NCI-H446 (cell line): ENCODE results near the gene SLC22A2.

ENCODE experiments used
- DNase-seq, 2 experiments: peaks; one replicate each; lab custom pipeline; 2025; lab: John Stamatoyannopoulos, UW

Gene SLC22A2

DNA sequence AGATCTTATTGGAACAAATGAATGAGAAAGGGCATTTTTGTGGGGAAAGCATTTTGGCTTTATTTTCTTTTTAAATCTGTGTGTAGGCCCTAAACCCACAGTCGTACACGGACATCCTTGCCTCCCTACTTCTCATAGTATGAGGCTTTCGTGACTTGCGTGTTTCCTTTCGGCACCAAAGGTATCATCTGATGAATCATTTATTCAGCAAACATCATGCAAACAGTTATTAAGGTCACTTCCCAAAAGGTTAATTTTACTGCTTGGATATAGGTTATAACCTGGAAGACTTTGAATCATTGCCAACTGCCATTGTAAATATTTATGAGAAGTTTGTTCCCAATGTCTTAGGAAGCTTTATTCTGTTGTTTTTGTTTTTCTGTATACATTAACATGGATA lies 15.1 kb upstream of the SLC22A2 start:
- no peak for DNase-seq

GRCh38 chr6:160273196-160273595 lies 14.6 kb upstream of the SLC22A2 start:
- DNase-seq, result no peak

DNA sequence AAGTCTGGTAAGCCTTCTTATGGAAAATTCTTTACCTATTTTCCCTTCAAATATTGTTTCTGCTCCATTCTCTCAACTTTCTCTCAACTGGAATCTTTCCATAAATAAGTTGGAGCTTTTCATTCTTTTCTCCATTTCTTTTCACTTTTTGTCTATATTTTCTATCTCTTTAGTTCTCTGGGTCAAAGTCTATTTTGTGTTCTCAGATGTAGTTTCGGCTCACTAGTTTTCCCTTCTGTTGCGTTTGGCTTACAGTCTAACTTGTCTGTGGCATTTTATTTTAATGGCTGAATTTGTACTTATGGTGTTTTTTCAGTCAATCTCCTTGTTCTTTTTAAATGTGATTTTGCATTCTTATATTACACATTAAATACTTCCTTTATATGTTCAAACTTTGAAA lies 14.1 kb upstream of the SLC22A2 start:
- DNase-seq, result no peak

- no peak for DNase-seq
Measured at GRCh38 chr6:160270347-160270746, 11.7 kb upstream of the SLC22A2 start.

- DNase-seq, result no peak
Measured at GRCh38 chr6:160269771-160270170, 11.2 kb upstream of the SLC22A2 start.

- DNase-seq, result no peak
Measured at GRCh38 chr6:160269023-160269521, 10.5 kb upstream of the SLC22A2 start.

DNA sequence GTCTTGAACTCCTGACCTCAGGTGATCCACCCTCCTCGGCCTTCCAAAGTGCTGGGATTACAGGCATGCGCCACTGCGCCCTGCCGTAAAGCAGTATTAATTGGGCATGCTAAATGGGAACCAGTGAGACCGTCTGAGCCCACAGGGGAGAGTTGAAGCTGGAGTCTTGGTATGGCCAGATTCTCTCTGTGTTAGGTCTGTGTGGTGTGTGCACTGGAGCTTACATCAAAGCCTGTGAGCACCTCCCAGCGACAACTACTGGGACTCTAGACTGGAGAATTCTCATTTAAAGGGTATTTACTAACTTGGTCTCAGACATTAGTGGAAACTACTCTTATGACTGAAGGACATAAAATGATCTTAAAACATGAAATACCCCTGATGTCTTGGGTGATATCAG lies 8.5 kb upstream of the SLC22A2 start:
- no peak for DNase-seq

DNA sequence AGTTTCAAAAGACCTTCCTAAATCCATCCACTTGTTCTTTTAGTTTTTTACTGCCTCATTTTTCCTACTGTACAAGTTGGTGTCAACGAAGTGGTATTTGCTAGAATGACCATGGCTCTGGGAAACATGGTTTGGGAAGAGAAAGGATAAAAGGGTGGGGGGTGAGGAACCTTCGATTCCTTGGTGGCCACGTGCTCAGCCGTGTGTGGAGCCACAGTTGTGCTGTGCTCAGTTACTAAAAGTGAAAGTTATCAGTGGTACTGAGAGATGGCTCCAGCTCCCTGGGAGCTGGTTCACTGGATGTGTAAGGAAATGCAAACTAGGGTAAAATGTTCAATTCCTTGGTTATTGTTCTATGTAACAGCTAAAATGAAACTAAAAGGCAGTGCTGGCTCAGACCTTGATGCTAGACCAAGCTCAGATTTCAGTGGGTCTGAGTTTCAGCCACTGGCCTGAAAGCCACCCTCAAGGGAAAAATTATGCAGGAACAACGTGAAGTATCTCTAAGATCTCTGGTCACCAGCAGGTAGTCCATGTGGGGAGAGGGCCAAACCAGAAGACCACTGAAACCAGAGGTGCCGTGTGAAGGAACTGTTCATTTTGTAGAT lies 7.4 kb upstream of the SLC22A2 start:
- no peak for DNase-seq

DNA sequence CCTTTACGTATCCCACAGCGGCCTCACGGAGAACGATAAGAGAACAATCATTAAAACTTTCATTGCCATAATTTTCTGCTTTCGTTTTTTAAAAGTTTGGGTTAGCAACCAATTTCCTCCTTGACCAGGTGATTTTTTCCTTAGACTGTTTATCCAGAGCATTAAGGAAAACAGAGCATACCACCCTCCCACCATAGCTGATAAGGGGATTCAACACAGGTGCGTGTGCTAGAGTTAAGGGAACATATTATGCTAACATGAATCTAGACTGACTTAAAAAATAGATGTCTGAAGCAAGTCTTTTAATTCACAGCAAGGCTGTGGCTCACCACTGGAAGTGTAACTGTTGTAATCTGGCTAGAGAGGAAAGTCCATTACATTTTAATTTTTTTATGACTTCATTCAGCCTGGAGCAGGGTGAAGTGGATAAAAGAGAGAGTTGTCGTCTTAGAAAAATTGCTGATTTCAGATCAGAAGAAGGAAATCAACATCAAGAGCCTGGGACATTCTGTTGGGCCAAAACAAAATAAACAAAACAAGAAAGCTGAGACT lies 5.5 kb upstream of the SLC22A2 start:
- DNase-seq, result no peak

- DNase-seq, result no peak
Measured at GRCh38 chr6:160263196-160263939, 4.7 kb upstream of the SLC22A2 start.

DNA sequence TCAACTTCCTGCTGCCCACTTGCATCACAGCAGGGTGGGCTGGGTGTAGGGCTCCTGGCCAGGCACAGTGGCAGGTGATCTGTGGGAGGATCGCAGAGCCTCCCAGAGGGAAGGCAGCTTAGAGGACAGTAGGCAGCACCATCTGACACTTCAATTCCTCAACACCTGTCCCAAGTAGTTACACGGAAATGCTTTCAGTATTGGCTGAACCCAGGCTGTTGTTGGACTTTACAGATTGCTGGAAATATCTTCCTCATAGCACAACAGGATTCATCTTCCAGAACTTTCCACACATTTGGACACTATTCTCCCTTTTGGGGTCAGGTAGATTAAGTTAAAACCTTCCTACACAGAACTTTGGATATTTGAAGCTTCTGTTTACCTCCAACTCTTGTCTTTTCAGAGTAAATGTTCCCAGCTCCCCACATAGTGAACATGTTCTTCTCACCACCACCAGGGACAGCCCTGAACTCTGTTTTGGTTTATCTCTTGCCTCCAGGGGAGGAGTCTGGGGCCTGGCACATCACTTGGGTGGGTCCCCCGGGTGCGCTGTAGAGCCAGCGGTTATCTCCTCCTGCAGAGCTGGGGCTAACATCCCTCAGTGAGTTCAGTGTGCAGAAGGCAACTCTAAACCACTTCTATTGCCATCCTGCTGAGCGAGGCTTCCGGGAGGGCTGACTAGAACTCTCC lies 3.5 kb upstream of the SLC22A2 start:
- no peak for DNase-seq

DNA sequence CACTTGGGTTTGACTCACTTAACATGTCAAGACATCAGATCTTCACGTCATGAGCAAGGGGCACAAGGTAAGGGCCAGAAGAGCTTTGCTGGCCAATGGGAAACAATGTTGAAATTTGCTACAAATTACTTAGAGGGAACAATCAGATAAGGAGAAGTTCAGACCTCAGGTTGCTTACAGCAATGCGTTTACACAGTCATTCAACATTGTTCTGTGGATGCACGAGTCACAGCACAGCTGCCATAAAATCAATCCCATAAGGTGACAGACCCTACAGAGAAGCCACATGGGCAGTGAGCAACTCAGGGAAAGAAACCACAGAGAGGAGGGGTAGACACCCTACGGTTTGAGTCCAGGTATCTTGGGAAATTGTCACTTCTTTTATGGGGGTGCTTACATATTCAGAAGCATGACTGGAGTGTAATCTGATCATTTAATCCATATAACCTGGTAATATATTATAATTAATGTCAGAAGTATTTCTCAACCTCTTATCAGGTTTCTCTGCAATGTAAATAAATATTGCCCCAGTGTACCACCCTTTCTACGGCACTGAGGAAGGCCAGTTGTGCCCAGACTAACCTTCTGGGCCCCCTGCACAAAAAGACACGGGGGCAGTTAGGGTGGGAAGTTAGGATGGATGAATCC lies 2.3 kb upstream of the SLC22A2 start:
- no peak for DNase-seq

DNA sequence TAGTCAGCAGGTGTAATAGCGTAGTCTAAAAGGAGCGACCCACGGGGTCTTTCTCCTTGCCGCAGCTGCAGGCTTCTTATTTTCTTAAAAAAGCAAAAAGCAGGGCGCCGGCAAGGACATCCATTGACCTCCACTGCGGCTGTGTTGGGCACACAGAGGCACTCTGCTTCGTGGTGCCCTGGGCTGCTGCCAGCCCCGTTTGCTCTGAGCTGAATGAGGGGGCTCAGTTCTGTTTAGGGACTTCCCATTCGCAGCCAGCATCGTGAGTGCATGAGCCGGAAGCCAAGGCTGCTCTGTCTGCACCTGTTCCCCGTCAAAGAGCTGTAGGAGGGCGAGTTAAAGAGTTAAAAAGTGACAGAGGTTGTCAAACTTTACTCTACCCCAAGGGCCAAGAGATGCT lies 1.7 kb upstream of the SLC22A2 start:
- no peak for DNase-seq

GRCh38 chr6:160259598-160259997 lies 977 bp upstream of the SLC22A2 start:
- DNase-seq, result no peak

- no peak for DNase-seq
Measured at GRCh38 chr6:160259143-160259425, 463 bp upstream of the SLC22A2 start.

DNA sequence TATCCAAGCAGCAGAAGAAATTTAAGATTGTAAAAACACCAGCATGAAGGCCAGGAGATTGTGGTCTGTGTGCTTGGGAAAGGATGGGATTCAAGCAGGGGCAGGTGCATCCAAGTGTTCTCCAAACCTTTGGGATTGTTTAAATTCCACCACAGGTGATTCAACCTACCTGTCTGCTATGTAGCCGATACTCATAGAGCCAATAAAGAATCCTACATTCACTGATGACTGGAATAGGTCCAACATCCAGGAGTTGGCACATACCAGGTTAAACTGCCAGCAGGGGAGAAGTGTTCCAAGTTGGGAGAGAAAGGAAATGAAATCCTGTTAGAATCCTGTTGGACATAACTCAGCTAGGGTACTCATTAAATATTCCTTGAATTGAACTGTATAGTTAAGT lies 2.2 kb downstream of the SLC22A2 start:
- DNase-seq, result no peak

GRCh38 chr6:160254467-160255312 lies 3.9 kb downstream of the SLC22A2 start:
- no peak for DNase-seq

DNA sequence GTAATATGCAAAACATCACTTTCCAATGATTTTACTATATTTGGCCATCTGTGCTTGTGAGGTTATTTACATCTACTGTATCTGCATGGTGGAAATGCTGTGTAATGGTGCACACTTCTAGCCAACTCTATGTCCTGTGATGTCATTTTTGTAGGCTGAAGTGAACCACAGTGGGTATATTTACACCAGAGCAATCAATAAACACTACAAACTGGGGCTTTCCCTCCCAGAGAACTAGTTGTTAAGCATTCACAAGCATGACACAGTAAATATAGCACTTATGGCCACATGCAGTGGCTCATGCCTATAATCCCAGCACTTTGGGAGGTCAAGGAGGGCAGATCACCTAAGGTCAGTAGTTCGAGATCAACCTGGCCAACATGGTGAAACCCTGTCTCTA lies 4.9 kb downstream of the SLC22A2 start:
- no peak for DNase-seq

DNA sequence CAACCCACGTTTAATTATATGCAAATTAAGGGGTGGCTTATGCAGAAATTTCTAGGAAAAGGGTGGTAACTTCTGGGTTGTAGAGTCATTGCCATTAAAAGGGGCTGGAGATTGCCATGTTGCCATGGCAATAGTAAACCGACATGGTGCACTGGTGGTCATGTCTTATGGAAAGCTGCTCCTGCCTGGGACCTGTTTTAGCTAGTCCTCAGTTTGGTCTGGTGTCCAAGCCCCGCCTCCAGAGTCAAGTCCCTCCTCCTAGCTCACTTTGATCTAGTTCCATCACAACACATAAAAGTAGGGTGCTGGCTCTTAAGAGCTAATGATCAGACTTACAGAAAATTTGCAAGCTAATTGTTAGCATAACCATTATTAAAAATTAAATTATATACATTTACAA lies 5.3 kb downstream of the SLC22A2 start:
- DNase-seq, result no peak

DNA sequence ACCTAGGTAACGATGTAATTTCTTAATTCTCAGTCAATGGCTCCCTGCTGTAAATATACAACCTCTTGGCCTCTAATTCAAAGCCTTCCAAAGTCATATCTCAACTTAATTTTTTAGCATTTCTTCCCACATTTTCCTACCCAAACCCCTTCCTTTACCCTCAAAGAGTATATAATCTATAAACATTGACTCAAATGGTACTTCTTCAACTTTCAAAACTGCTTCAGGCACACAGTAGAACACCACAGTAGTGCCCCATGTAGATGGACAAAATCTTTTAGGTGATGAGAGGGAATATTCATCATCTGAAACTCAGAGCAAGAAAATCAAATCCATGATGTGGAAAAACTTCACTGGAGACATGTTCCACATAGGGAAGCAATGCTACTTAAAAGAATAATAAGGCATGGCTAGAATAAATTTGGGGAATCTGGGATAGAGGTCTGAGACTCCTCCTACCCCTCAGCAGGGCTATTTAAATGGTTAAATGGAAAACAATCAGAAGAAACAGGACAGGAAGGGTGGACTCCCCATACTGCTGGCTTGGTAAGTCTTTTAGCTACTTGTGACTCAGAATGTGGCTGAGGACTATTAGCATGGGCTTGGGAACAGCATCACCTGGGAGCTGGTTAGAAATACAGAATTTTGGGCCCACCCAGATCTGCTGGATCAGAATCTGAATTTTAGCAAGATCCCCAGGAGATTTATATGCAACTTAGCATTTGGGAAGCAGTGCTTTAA lies 6.4 kb downstream of the SLC22A2 start:
- no peak for DNase-seq

DNA sequence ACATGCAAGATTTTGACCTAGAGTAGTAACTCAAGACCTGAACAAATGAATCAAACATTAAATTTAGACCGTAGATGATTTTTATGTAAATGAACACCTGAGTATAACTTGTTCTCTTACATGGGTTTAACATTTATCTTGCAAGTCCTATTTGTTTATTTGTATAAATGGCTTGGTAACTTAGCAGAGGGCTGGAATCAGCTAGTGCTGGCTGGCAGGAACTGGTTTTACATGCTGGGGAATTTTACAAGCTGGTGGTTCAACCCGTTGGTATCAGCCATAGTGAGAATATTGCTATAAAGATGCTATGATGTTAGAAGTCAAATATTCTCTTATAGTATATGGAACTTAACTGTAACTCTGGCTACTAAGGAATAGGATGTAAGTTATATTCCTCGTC lies 8.9 kb downstream of the SLC22A2 start:
- DNase-seq, result no peak
